HepG2 (cell line): Measurements from ENCODE around the gene SSNA1. TPM values are rescaled to one million over a fixed set of nuclear protein-coding genes. Genes with fewer than 3 reads are reported as not detected.
A peak's percentile ranks its signal among the peaks of the same experiment; 100 is the strongest.

Experiments used
- BCLAF1 ChIP-seq: fragments of 450-650 bp; IDR thresholded peaks from 2 replicates; pipeline ENCODE4 v1.6.1; 2017; ENCODE audit warnings: mild to moderate bottlenecking
- CREB3 ChIP-seq: sonication (generic); formaldehyde crosslinking; IDR thresholded peaks from 2 replicates; pipeline ENCODE4 v1.5.0; 2020; ENCODE audit warnings: missing genetic modification reagents
- NCOA5 ChIP-seq: sonication (generic); formaldehyde crosslinking; IDR thresholded peaks from 2 replicates; pipeline ENCODE4 v1.4.0; 2020; ENCODE audit warnings: missing genetic modification reagents
- POLR2G ChIP-seq: fragments of 200-400 bp; formaldehyde crosslinking; IDR thresholded peaks from 2 replicates; pipeline ENCODE4 v1.6.1; 2018; ENCODE audit warnings: mild to moderate bottlenecking, low read depth, low read length, moderate library complexity
- REXO4 ChIP-seq: sonication (generic); formaldehyde crosslinking; IDR thresholded peaks from 2 replicates; pipeline ENCODE4 v1.8.0; 2022; ENCODE audit warnings: missing genetic modification reagents, mild to moderate bottlenecking, borderline replicate concordance
- SRY ChIP-seq: sonication (generic); formaldehyde crosslinking; IDR thresholded peaks from 2 replicates; pipeline ENCODE4 v1.8.0; 2022; ENCODE audit warnings: mild to moderate bottlenecking, missing genetic modification reagents
- TCF12 ChIP-seq, 2 experiments: fragments of 450-650 bp in 1 of 2; sonication (generic) in 1 of 2; formaldehyde crosslinking in 1 of 2; IDR thresholded peaks; 2 replicates each; pipeline versions ENCODE4 v1.6.1 to v1.8.0; 2017 to 2022; ENCODE audit warnings: antibody characterized with exemption in 1 of 2, mild to moderate bottlenecking in 1 of 2, missing genetic modification reagents in 1 of 2, moderate library complexity in 1 of 2
- ZBTB37 ChIP-seq: sonication (generic); formaldehyde crosslinking; IDR thresholded peaks from 2 replicates; pipeline ENCODE4 v1.4.0; 2020; ENCODE audit warnings: mild to moderate bottlenecking, missing genetic modification reagents
- ZFX ChIP-seq: sonication (generic); formaldehyde crosslinking; IDR thresholded peaks from 2 replicates; pipeline ENCODE4 v1.4.0; 2020; ENCODE audit warnings: mild to moderate bottlenecking, low read depth, missing genetic modification reagents, moderate library complexity
- ZFY ChIP-seq: sonication (generic); formaldehyde crosslinking; IDR thresholded peaks from 2 replicates; pipeline ENCODE4 v1.4.0; 2020; ENCODE audit warnings: missing genetic modification reagents
- ZNF414 ChIP-seq: sonication (generic); formaldehyde crosslinking; IDR thresholded peaks from 2 replicates; pipeline ENCODE4 v1.5.0; 2020; ENCODE audit warnings: missing genetic modification reagents
- ZNF430 ChIP-seq: sonication (generic); formaldehyde crosslinking; IDR thresholded peaks from 2 replicates; pipeline ENCODE4 v1.9.0; 2021; ENCODE audit warnings: mild to moderate bottlenecking, missing genetic modification reagents
- ZNF7 ChIP-seq: IDR thresholded peaks from 2 replicates; pipeline ENCODE4 v1.6.1; 2016; ENCODE audit warnings: missing biosample characterization, missing genetic modification reagents
- ZNF703 ChIP-seq: sonication (generic); formaldehyde crosslinking; IDR thresholded peaks from 2 replicates; pipeline ENCODE4 v1.5.1; 2020; ENCODE audit warnings: missing genetic modification reagents, mild to moderate bottlenecking, moderate library complexity, borderline replicate concordance
- ZSCAN20 ChIP-seq: sonication (generic); formaldehyde crosslinking; IDR thresholded peaks from 2 replicates; pipeline ENCODE4 v1.4.0; 2020; ENCODE audit warnings: missing genetic modification reagents, mild to moderate bottlenecking, borderline replicate concordance
- polyA plus RNA-seq, 8 experiments: library from polyadenylated mRNA; depleted of rRNA in 3 of 8; stranded (reverse) in 7 of 8; unstranded in 1 of 8; fragments of >200 nt; fragmentation: Illumina TruSeq in 4 of 8; extraction: Trizol in 4 of 8; gene quantifications; 2 replicates each; pipeline versions ENCODE4 v1.2.1 to v1.2.3, GENCODE V29; 2011 to 2016; ENCODE audit warnings: low read depth in 4 of 8, missing spikeins in 1 of 8, mixed read lengths in 1 of 8; ENCODE audit not compliant: insufficient read depth in 1 of 8
- total RNA-seq, 5 experiments: library from RNA; depleted of rRNA; stranded (reverse); fragments of >200 nt; fragmentation: Illumina TruSeq; extraction: Trizol; gene quantifications; 2 replicates each; pipeline ENCODE4 v1.2.3, GENCODE V29; 2016; ENCODE audit warnings: low read depth in 1 of 5
- TF ChIP-seq, protein P1 (sequence below): sonication (generic); formaldehyde crosslinking; IDR thresholded peaks from 2 replicates; pipeline ENCODE4 v1.8.0; 2023; ENCODE audit warnings: mild to moderate bottlenecking, missing genetic modification reagents
- TF ChIP-seq, protein P2 (sequence below): conservative IDR thresholded peaks from 2 replicates; pipeline ENCODE4 v1.6.1; 2018; ENCODE audit warnings: missing genetic modification reagents
- TF ChIP-seq, protein P3 (sequence below): sonication (generic); formaldehyde crosslinking; conservative IDR thresholded peaks from 2 replicates; pipeline ENCODE4 v1.8.0; 2022; ENCODE audit warnings: mild to moderate bottlenecking, moderate library complexity, missing genetic modification reagents

SSNA1 gene
- total and polyA plus RNA-seq, 2 of the 13 experiments (the other 11 are each of a cell fraction or from before 2014, with no cell fraction given): 35.9 to 49.4 TPM

DNA sequence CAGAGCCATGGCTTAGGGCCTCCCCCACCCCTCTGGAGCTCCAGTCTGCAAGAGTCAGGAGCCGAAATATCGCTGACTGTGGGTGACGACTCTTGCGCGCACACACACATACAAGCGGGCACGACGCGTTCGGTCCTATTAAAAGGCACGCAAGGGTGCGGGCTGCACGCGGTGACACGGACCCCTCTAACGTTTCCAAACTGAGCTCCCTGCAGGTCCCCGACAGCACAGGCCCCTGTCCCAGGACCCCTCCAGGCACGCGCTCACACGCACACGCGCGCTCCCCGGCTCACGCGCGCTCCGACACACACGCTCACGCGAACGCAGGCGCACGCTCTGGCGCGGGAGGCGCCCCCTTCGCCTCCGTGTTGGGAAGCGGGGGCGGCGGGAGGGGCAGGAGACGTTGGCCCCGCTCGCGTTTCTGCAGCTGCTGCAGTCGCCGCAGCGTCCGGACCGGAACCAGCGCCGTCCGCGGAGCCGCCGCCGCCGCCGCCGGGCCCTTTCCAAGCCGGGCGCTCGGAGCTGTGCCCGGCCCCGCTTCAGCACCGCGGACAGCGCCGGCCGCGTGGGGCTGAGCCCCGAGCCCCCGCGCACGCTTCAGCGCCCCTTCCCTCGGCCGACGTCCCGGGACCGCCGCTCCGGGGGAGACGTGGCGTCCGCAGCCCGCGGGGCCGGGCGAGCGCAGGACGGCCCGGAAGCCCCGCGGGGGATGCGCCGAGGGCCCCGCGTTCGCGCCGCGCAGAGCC, 49.6 kb upstream of the SSNA1 start, which contains the start of gene GRIN1 (continued):
- TF ChIP-seq, protein P1, sequence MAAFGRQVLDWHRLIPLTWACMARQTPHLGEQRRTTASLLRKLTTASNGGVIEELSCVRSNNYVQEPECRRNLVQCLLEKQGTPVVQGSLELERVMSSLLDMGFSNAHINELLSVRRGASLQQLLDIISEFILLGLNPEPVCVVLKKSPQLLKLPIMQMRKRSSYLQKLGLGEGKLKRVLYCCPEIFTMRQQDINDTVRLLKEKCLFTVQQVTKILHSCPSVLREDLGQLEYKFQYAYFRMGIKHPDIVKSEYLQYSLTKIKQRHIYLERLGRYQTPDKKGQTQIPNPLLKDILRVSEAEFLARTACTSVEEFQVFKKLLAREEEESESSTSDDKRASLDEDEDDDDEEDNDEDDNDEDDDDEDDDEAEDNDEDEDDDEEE: 0 out of 2 replicates have a peak, but pooled peaks have one; percentile 66
- TF ChIP-seq ZSCAN20 (CRISPR knock-in tag): peak; percentile 86; the same call in 1 of the 2 replicates
- TF ChIP-seq, protein P2, sequence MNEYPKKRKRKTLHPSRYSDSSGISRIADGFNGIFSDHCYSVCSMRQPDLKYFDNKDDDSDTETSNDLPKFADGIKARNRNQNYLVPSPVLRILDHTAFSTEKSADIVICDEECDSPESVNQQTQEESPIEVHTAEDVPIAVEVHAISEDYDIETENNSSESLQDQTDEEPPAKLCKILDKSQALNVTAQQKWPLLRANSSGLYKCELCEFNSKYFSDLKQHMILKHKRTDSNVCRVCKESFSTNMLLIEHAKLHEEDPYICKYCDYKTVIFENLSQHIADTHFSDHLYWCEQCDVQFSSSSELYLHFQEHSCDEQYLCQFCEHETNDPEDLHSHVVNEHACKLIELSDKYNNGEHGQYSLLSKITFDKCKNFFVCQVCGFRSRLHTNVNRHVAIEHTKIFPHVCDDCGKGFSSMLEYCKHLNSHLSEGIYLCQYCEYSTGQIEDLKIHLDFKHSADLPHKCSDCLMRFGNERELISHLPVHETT (CRISPR knock-in tag): no peak
- no peak for TF ChIP-seq ZNF414 (CRISPR knock-in tag)
- no peak for TF ChIP-seq ZNF430 (CRISPR knock-in tag)
- TF ChIP-seq TCF12 (IDR thresholded peaks at IDR 0.05): no peak
- no peak for TF ChIP-seq TCF12 (CRISPR knock-in tag; IDR thresholded peaks at IDR 0.05)
- no peak for TF ChIP-seq POLR2G
- no peak for TF ChIP-seq NCOA5
- TF ChIP-seq ZFX: no peak
- TF ChIP-seq SRY (CRISPR knock-in tag): peak; percentile 74; the same call in 1 of the 2 replicates
- TF ChIP-seq CREB3: peak; percentile 66; the same call in 1 of the 2 replicates
- TF ChIP-seq REXO4: no peak
- no peak for TF ChIP-seq ZBTB37
- TF ChIP-seq BCLAF1: no peak
- TF ChIP-seq, protein P3, sequence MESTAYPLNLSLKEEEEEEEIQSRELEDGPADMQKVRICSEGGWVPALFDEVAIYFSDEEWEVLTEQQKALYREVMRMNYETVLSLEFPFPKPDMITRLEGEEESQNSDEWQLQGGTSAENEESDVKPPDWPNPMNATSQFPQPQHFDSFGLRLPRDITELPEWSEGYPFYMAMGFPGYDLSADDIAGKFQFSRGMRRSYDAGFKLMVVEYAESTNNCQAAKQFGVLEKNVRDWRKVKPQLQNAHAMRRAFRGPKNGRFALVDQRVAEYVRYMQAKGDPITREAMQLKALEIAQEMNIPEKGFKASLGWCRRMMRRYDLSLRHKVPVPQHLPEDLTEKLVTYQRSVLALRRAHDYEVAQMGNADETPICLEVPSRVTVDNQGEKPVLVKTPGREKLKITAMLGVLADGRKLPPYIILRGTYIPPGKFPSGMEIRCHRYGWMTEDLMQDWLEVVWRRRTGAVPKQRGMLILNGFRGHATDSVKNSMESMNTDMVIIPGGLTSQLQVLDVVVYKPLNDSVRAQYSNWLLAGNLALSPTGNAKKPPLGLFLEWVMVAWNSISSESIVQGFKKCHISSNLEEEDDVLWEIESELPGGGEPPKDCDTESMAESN (CRISPR knock-in tag): no peak
- peak; percentile 36; the same call in 1 of the 2 replicates for TF ChIP-seq ZFY (CRISPR knock-in tag)
- no peak for TF ChIP-seq ZNF7 (CRISPR knock-in tag)
- TF ChIP-seq ZNF703 (CRISPR knock-in tag): no peak
